Astrocyte of the spinal cord (primary cell): ENCODE results near the gene COPA.
"Not testable (repeated sequence)": the region's sequence is repeated elsewhere in the genome, so short reads cannot be mapped to it uniquely, and the experiment has no call there.

ENCODE experiments used
- DNase-seq: peaks from one replicate; pipeline ENCODE4 v3.0.0; 2011; ENCODE audit warnings: low read depth, low spot score
- H3K4me3 ChIP-seq: 2 replicates; pipeline ENCODE4 v1.5.1; 2011; ENCODE audit warnings: low read depth, mild to moderate bottlenecking, low read length, moderate library complexity
- CTCF ChIP-seq: IDR thresholded peaks from 2 replicates; pipeline ENCODE4 v1.5.1; 2012; ENCODE audit warnings: low read depth, mild to moderate bottlenecking, low read length, inconsistent platforms
- in situ Hi-C: cut with HindIII; loops from 2 replicates; pipeline ENCODE4 v1.10.0; 2017; ENCODE audit warnings: low sequenced_read_pairs

Gene COPA

GRCh38 chr1:160342953-160343869, at the start of gene COPA, which contains the start of gene NCSTN:
TSS of gene COPA (minus strand) at chr1:160343250. CDS start at chr1:160343170, 80 bp downstream.
TSS of gene NCSTN (plus strand) at chr1:160343383. CDS start at chr1:160343397, 14 bp downstream.
- in situ Hi-C loops = no loop called here
- DNase-seq = peak; percentile 97
- peak within 1 kb of the TSS; percentile 93 for H3K4me3 ChIP-seq
- peak; percentile 7 for TF ChIP-seq CTCF

GRCh38 chr1:160388406-160388805, 45.4 kb upstream of the COPA start:
- in situ Hi-C loops, DNase-seq, H3K4me3 ChIP-seq: not testable (repeated sequence)

GRCh38 chr1:160384812-160385211, 41.8 kb upstream of the COPA start:
- in situ Hi-C loops, DNase-seq, H3K4me3 ChIP-seq: not testable (repeated sequence)

GRCh38 chr1:160377585-160378206, 34.6 kb upstream of the COPA start:
- no peak overlapping the region for H3K4me3 ChIP-seq
- no peak for TF ChIP-seq CTCF
- DNase-seq = peak; percentile 28
- in situ Hi-C loops = no loop called here

- in situ Hi-C loops = no loop called here
- DNase-seq = peak; percentile 68
- TF ChIP-seq CTCF = peak; percentile 96
- H3K4me3 ChIP-seq = no peak overlapping the region
Observed at GRCh38 chr1:160376525-160377131, 33.6 kb upstream of the COPA start.

GRCh38 chr1:160375788-160376524, 32.9 kb upstream of the COPA start:
- TF ChIP-seq CTCF = no peak
- in situ Hi-C loops = no loop called here
- DNase-seq = no peak
- no peak overlapping the region for H3K4me3 ChIP-seq
